NK-92 treated with Interleukin-12 subunit alpha and Interleukin-12 subunit beta, amount 100 ng/mL, for 24 hours (cell line): ENCODE results near the gene LGR6.
"Not testable (repeated sequence)": the region's sequence is repeated elsewhere in the genome, so short reads cannot be mapped to it uniquely, and the experiment has no call there.

Source experiments
- DNase-seq: peaks from one replicate; lab custom pipeline; 2025; lab: John Stamatoyannopoulos, UW

LGR6 gene

DNA sequence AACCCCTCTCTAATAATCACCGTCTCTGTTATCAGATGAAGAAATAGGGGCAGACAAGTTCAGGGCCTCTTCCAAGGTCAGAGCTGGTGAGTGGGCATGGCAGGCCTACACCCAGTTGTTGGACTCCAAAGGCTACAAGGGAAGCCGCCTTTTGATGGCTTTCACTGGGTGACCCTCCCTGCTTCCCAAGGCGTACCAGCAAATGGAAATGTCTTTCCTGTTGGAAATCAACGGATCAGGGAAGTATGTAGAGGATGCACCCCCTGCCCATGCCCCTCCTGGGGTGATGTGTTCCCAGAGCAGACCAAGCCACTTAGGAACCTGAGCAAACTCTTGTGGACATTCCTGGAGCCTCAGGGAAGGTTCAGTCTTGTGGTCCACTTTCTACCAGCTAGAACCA is 47.4 kb downstream of the LGR6 start:
- no peak for DNase-seq

- no peak for DNase-seq
Observed at GRCh38 chr1:202241376-202242079, 47.9 kb downstream of the LGR6 start.

DNA sequence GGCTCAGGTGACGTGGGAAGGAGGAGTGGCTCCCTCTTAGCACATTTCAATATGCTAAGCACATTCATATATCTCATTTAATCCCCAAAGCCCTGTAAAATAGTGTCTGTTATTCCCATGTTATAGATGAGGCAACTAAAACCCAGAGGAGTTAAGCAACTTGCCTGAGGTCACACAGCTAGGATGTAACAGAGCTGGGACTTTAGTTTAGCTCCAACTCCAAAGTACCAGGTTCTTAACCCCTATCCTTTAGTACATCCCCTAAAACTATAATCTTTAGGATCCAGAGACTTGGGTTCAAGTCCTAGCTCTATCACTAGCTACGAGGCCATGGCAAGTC is 48.5 kb downstream of the LGR6 start:
- DNase-seq: no peak

DNA sequence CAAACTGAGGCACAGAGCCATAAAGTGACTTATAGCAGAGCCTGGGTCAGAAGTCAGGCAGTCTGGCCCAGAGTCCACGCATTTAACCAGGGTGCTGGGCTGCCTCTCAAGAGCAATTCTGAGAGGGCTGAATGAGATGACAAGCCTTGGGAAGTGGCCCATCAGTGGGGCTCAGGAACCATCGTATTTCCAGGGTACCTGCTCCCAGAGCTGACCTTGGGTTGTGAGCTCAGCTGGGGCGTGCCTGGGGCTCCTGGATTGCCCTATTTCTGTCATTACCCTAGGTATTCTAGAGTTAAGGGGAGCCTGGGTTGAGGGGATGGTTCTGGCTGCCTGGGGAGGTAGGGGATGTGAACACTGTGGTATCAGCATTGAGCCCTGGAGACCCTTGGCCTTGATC is 49.4 kb downstream of the LGR6 start:
- DNase-seq: no peak

GRCh38 chr1:202244841-202245261 is 51.3 kb downstream of the LGR6 start:
- DNase-seq: no peak

DNA sequence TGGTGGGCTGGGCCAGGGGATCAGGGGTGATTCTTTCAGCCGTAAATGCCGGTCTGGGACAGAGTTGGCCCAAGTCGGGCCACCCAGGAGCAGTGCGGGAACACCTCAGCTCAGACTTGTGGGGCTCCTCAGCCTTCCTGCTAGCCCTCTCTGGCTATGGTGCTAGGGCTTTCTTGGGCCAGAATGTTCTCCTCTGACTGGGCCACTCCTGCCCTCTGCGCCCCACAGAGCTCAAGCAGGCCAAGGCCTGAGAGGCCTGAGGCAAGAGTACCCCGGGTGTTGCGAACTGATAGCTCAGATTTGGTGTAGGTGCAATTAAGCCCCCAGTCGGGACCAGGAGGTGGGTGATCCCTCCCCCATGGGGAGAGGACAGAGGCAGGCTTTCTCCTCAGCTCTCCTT is 51.8 kb downstream of the LGR6 start:
- no peak for DNase-seq

DNA sequence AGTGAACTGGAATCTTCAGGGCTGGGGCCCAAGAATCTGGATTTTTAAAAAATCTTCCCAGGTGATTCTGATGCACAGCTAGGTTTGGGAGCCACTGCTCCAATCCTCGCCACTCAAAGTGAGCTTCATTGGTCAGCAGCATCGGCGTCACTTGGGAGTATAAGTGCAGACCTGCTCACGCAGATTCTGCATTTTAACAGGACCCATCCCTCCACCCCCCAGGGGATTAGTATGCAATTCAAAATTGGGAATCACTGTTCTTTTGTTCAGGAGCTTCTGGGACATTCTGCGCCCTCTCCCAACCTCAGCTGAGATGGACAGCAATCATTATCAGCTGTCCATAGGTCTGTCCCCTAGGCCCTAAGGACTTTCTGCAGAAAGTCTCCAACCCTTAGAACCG is 53.5 kb downstream of the LGR6 start:
- DNase-seq: no peak

GRCh38 chr1:202247837-202248795 is 54.5 kb downstream of the LGR6 start:
- DNase-seq: no peak

DNA sequence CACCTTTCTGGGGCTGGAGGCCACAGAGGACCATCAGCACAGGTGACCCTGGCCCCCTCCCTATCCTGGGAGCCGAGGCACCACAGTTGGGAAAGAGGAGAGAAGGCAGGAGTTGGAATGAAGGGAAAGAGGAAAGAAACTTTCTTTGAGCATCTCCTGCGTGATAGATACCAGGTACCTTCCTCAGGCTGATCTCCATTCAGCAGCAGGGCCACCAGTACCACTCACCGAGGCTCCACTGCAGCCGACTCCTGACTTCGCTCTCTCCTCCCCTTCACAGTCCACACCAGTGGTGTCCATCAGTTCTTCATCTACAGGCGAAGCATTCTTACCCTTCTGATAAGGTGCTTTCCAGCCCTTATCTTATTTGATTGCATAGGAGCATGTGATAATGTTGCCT is 55.3 kb downstream of the LGR6 start:
- DNase-seq: no peak

DNA sequence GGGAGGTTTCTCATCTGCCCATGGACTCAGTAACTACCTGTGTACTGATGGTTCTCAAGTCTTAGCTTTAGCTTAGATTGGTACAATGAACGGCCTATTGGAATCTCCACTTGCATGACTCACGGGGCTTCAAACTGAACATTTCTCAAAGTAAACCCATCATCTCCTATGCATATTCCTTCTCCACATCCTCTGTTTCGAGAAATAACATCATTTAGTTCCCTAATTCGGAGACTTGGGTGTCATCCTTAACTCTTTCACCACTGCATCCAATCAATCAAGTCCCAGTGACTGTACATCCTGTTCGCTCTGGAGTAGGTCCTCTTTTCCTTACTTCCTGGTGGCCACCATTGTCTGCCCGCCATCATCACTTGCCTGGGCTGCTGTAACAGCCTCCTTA is 55.8 kb downstream of the LGR6 start:
- DNase-seq: no peak

DNA sequence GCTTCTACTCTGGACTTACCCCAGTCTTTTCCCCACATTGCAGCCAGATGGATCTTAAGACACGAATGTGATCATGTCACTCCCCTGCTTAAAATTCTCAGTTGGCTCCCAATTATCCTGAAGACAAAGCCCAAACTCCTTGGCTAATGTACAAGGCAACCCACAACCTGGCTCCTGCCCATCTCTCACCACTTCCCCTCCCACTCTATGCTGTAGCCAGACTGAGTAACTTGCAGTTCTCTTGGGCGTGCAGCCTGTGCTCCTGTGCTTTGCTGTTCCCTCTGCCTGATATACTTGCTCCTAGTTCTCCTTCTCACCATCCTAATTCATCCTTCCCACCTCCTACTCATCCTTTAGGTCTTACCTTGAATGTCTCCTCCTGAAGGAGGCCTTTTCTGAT is 56.2 kb downstream of the LGR6 start:
- no peak for DNase-seq

GRCh38 chr1:202250982-202251381 is 57.4 kb downstream of the LGR6 start:
- DNase-seq: no peak

- DNase-seq: no peak
Observed at GRCh38 chr1:202251424-202252256, 58.0 kb downstream of the LGR6 start.

DNA sequence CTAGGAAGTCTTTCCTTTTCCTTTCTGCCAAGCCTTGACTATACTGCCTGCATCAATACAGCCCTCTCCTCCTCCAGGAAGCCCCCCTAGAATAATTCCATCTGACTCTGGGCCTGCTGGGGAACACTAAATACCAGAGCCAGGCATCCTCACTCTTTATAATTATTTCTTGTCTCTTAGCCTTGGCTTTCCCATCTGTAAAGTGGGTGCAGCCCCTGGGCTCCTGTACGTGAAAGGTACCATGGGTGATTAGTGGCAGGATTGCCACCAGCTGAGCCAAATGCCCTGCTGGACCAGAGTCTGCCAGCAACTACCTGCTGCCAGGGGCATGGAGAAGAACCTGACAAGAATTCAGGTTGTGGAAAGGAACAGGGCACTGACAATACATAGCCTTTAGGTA is 58.7 kb downstream of the LGR6 start:
- no peak for DNase-seq

DNA sequence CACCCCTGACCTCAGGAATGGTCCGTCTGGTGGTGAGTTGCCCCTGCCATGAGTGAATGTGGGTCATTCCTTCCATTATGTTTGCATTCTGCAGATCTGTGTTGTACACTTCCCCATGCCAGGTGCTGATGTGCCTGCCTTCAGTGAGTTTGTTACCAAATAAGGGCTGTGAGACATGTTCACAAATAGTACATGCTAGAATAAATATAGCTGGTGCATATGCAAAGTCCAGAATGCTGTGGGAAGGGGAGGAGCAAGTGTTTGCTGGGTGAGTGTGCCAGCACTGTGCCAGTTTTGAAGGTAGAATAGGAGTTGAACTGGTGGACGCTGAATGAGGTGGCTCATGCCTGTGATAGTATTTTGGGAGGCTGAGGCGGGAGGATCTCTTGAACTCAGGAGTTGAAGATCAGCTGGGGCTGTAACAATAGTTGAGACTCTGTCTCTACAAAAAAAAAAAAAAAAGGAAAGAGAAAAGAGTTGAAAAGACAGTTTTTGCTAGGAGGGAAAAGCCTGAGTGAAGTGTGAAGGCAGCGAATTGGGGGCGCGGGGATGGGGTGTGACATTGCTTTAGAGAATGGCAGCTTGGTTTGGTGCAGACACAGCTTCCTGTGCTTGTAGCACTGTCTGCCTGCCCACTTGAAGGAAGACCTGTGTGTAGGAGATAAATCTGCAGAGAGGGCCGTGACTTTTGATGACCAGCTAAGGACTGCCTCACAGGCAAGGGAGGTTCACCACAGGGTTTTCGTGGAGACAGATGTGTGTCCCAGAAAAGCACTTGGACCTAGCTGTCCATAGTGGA is 61.1 kb downstream of the LGR6 start:
- no peak for DNase-seq

- no peak for DNase-seq
Observed at GRCh38 chr1:202255343-202255742, 61.7 kb downstream of the LGR6 start.

DNA sequence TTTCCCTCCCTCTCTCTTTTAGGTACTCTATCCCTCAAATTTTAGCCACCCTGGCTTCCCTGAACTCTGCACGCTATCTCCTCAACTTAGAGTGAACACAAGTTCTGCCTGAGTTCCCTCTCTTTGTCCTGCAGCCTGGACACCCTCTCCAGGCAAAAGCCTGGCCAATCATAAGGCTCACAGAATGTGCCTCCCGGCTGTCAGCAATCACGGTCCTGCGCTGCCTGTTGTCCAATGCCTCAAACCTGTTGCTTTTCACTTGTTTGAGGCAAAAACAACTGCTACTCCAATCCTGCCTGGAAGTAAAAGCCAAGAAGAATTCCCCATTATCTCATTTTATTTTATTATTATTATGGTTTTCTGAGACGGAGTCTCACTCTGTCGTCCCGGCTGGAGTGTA is 66.1 kb downstream of the LGR6 start:
- no peak for DNase-seq

GRCh38 chr1:202261209-202261958 is 67.8 kb downstream of the LGR6 start:
- DNase-seq: not testable (repeated sequence)

GRCh38 chr1:202263628-202264027 is 70.0 kb downstream of the LGR6 start:
- DNase-seq: no peak

- no peak for DNase-seq
Observed at GRCh38 chr1:202264300-202264699, 70.7 kb downstream of the LGR6 start.

DNA sequence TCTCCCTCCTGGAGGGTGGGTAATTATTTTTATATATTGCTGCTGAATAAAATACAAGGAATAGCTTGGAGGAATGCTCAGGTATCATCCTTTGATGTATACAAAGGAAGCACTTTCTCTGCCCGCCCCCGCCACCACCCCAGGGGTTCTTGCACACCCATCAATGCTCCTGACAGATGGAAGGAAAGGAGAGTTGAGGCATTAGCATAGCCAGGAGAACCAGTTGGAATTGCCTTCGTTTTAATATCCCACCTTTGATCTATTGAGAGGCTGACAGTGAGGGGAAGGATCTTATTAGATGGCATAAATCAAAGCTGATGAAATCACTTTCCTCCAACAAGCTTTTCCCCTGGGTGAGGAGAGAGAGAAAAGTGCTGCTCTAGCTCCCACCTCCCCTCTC is 71.1 kb downstream of the LGR6 start:
- DNase-seq: no peak
